Gastroesophageal sphincter (tissue), 4 donors: ENCODE data around the gene SEMA7A. TPM values are rescaled to one million over a fixed set of nuclear protein-coding genes. Genes with fewer than 3 reads are reported as not detected.

Source experiments
- ATAC-seq: fragments of 150-250 bp; one replicate; pipeline ENCODE4 v1.9.1; 2016; ENCODE audit warnings: mild to moderate bottlenecking, moderate library complexity
- H3K27ac ChIP-seq, 4 donors: fragments of 200-600 bp; sonication (generic) in 3 of 4; 1 replicate in 3 of 4; 2 replicates in 1 of 4; pipeline ENCODE4 v1.5.1; 2016 to 2019
- H3K27me3 ChIP-seq: fragments of 200-600 bp; sonication (generic); one replicate; pipeline ENCODE4 v1.5.1; 2019
- H3K36me3 ChIP-seq, 2 donors: fragments of 200-600 bp; sonication (generic); one replicate each; pipeline ENCODE4 v1.5.1; 2019; ENCODE audit warnings: control low read depth in 1 of 2
- H3K4me1 ChIP-seq, 3 donors: fragments of 200-600 bp; sonication (generic); 1 replicate in 2 of 3; 2 replicates in 1 of 3; pipeline ENCODE4 v1.5.1; 2016 to 2019; ENCODE audit warnings: control low read depth in 2 of 3
- H3K4me3 ChIP-seq, 2 donors: fragments of 200-600 bp; sonication (generic); one replicate each; pipeline ENCODE4 v1.5.1; 2019; ENCODE audit warnings: mild to moderate bottlenecking in 1 of 2, moderate library complexity in 1 of 2
- H3K9me3 ChIP-seq, 3 donors: fragments of 200-600 bp; sonication (generic); one replicate each; pipeline ENCODE4 v1.5.1; 2017 to 2019; ENCODE audit warnings: control low read depth in 2 of 3
- CTCF ChIP-seq, 4 experiments: fragments of 200-600 bp in 2 of 4; fragments of 450-650 bp in 2 of 4; sonication (generic) in 1 of 4; IDR thresholded peaks; one replicate each; pipeline ENCODE4 v1.5.1; 2017 to 2019; ENCODE audit warnings: antibody characterized with exemption in 4 of 4, mild to moderate bottlenecking in 2 of 4, moderate library complexity in 2 of 4
- EP300 ChIP-seq: sonication (generic); formaldehyde crosslinking; IDR thresholded peaks from one replicate; pipeline ENCODE4 v1.6.1; 2017; ENCODE audit warnings: antibody characterized with exemption, mild to moderate bottlenecking
- POLR2A ChIP-seq, 2 donors: fragments of 450-650 bp; IDR thresholded peaks; one replicate each; pipeline ENCODE4 v1.6.1; 2017; ENCODE audit warnings: antibody characterized with exemption in 2 of 2, mild to moderate bottlenecking in 2 of 2, moderate library complexity in 1 of 2
- POLR2AphosphoS5 ChIP-seq: sonication (generic); formaldehyde crosslinking; IDR thresholded peaks from one replicate; pipeline ENCODE4 v1.6.1; 2017; ENCODE audit warnings: antibody characterized with exemption
- WGBS, 2 donors: methylation state at CpG; one replicate each; pipeline ENCODE4 v1.1.5; 2018; ENCODE audit warnings: low coverage in 1 of 2; 5-methylcytosine and 5-hydroxymethylcytosine counted together
- total RNA-seq, 4 donors: library from RNA; depleted of rRNA; stranded (reverse); fragments of >200 nt; gene quantifications; one replicate each; pipeline ENCODE4 v1.1.0, GENCODE V29; 2016

Gene SEMA7A
- total RNA-seq, 4 donors from 2014 or later, result 0.93 to 2.7 (median 1.8) TPM

GRCh38 chr15:74443100-74443909, 9.5 kb upstream of the SEMA7A start:
- Histone ChIP-seq H3K9me3 (no peaks in the 10 kb centered on the region), H3K4me1 (no peaks in the 10 kb centered on the region), H3K27me3 (no peaks in the 10 kb centered on the region), H3K4me3 (no peak overlapping the region), H3K36me3 (peaks cover 0 to 44% of the 10 kb centered on the region in 2 donors), H3K27ac (no peak overlapping the region)
- no peak for ATAC-seq
- TF ChIP-seq POLR2A (IDR thresholded peaks at IDR 0.05) (no peak), CTCF (IDR thresholded peaks at IDR 0.05) (no peak), POLR2AphosphoS5 (no peak), EP300 (no peak)
- WGBS, 2 donors, result 60 to 70% methylated on average over 2 to 10 of the region's 14 CpGs

- no peak overlapping the region for H3K27ac ChIP-seq
- WGBS, 2 donors, result 45 to 75% methylated on average over 1 to 3 of the region's 3 CpGs
- TF ChIP-seq POLR2A (IDR thresholded peaks at IDR 0.05) (no peak), EP300 (no peak), CTCF (IDR thresholded peaks at IDR 0.05) (no peak), POLR2AphosphoS5 (no peak)
- H3K9me3 ChIP-seq, result no peaks in the 10 kb centered on the region
- H3K36me3 ChIP-seq, result peaks cover 0 to 37% of the 10 kb centered on the region in 2 donors
- no peak overlapping the region for H3K4me3 ChIP-seq
- H3K4me1 ChIP-seq, result no peaks in the 10 kb centered on the region
- ATAC-seq, result no peak
- H3K27me3 ChIP-seq, result no peaks in the 10 kb centered on the region
Observed at GRCh38 chr15:74442604-74443003, 8.8 kb upstream of the SEMA7A start.

- no peaks in the 10 kb centered on the region for H3K9me3 ChIP-seq
- no peaks in the 10 kb centered on the region for H3K4me1 ChIP-seq
- no peaks in the 10 kb centered on the region for H3K27me3 ChIP-seq
- peaks cover 0 to 31% of the 10 kb centered on the region in 2 donors for H3K36me3 ChIP-seq
- no peak overlapping the region for H3K27ac ChIP-seq
- ATAC-seq, result no peak
- H3K4me3 ChIP-seq, result no peak overlapping the region
- WGBS, 2 donors, result 57 to 82% methylated on average over 2 to 3 of the region's 3 CpGs
- no peak for TF ChIP-seq EP300
- no peak for TF ChIP-seq CTCF (IDR thresholded peaks at IDR 0.05)
- no peak for TF ChIP-seq POLR2AphosphoS5
- no peak for TF ChIP-seq POLR2A (IDR thresholded peaks at IDR 0.05)
Observed at GRCh38 chr15:74442063-74442462, 8.3 kb upstream of the SEMA7A start.

GRCh38 chr15:74441248-74441941, 7.6 kb upstream of the SEMA7A start:
- Histone ChIP-seq H3K27me3 (no peaks in the 10 kb centered on the region), H3K9me3 (no peaks in the 10 kb centered on the region), H3K27ac (no peak overlapping the region), H3K36me3 (peaks cover 0 to 24% of the 10 kb centered on the region in 2 donors), H3K4me1 (no peaks in the 10 kb centered on the region), H3K4me3 (no peak overlapping the region)
- 77 to 86% methylated on average over 1 of the region's 6 CpGs for WGBS, 2 donors
- ATAC-seq, result no peak
- TF ChIP-seq EP300, result no peak
- no peak for TF ChIP-seq POLR2AphosphoS5
- TF ChIP-seq POLR2A (IDR thresholded peaks at IDR 0.05), result no peak
- TF ChIP-seq CTCF (IDR thresholded peaks at IDR 0.05), result no peak
